Esophagus squamous epithelium (tissue), 5 donors: ENCODE data around the gene MAN2B1. TPM values are rescaled to one million over a fixed set of nuclear protein-coding genes. Genes with fewer than 3 reads are reported as not detected.

Source experiments
- DNase-seq: peaks from one replicate; lab custom pipeline; 2025; lab: John Stamatoyannopoulos, UW
- H3K27ac ChIP-seq, 4 donors: fragments of 200-600 bp; sonication (generic); one replicate each; pipeline ENCODE4 v1.5.1; 2016 to 2019; ENCODE audit warnings: mild to moderate bottlenecking in 1 of 4
- H3K27me3 ChIP-seq, 4 donors: fragments of 200-600 bp; sonication (generic); 1 replicate in 3 of 4; 2 replicates in 1 of 4; pipeline versions ENCODE4 v1.5.1 to v1.6.0; 2017 to 2021; ENCODE audit warnings: antibody characterized with exemption in 1 of 4
- H3K36me3 ChIP-seq, 3 donors: fragments of 200-600 bp; sonication (generic); one replicate each; pipeline ENCODE4 v1.5.1; 2016 to 2019
- H3K4me1 ChIP-seq, 3 donors: fragments of 200-600 bp; sonication (generic); one replicate each; pipeline ENCODE4 v1.5.1; 2017 to 2019
- H3K4me3 ChIP-seq, 4 donors: fragments of 200-600 bp; sonication (generic); 1 replicate in 3 of 4; 2 replicates in 1 of 4; pipeline ENCODE4 v1.5.1; 2016 to 2019; ENCODE audit warnings: mild to moderate bottlenecking in 2 of 4, moderate library complexity in 1 of 4
- H3K9me3 ChIP-seq, 3 donors: fragments of 200-600 bp; sonication (generic); one replicate each; pipeline ENCODE4 v1.5.1; 2016 to 2019
- CTCF ChIP-seq, 6 experiments: fragments of 450-650 bp in 4 of 6; fragments of 200-600 bp in 2 of 6; sonication (generic) in 2 of 6; IDR thresholded peaks; one replicate each; pipeline ENCODE4 v1.5.1; 2016 to 2019; ENCODE audit warnings: antibody characterized with exemption in 6 of 6, mild to moderate bottlenecking in 4 of 6, moderate library complexity in 4 of 6
- POLR2A ChIP-seq, 4 donors: fragments of 450-650 bp; IDR thresholded peaks; one replicate each; pipeline ENCODE4 v1.6.1; 2017; ENCODE audit warnings: antibody characterized with exemption in 4 of 4, mild to moderate bottlenecking in 4 of 4, moderate library complexity in 3 of 4
- WGBS, 2 donors: methylation state at CpG; one replicate each; pipeline ENCODE4 v1.1.5; 2018; 5-methylcytosine and 5-hydroxymethylcytosine counted together
- intact Hi-C: fragments of 100-400 bp; cut with DNase I; formaldehyde crosslinking; loops from one replicate; pipeline ENCODE4 v1.15.0; 2022
- total RNA-seq, 4 donors: library from RNA; depleted of rRNA; stranded (reverse); fragments of >200 nt; gene quantifications; one replicate each; pipeline ENCODE4 v1.1.0, GENCODE V29; 2016
- donor health status: DM: yes; HTN: yes; CAD: no.

MAN2B1 gene
- total RNA-seq, 4 donors from 2014 or later: 25.5 to 55.5 (median 39.4) TPM

GRCh38 chr19:12665671-12666264 lies 774 bp downstream of the MAN2B1 start:
- Histone ChIP-seq H3K27me3 (no peaks in the 10 kb centered on the region), H3K9me3 (no peaks in the 10 kb centered on the region), H3K4me3 (peak overlapping the region; percentile 70 to 93 (median 76)), H3K36me3 (peaks cover 0 to 55% (median 26%) of the 10 kb centered on the region in 3 donors), H3K4me1 (peaks cover 28 to 57% (median 35%) of the 10 kb centered on the region in 3 donors), H3K27ac (peak overlapping the region in 3 of 4 donors; percentile 80 to 86 (median 83))
- no peak for TF ChIP-seq CTCF (IDR thresholded peaks at IDR 0.05)
- no peak for TF ChIP-seq POLR2A (IDR thresholded peaks at IDR 0.05)
- DNase-seq: no peak
- intact Hi-C loops: no loop called here
- 18 to 22% methylated on average over 7 to 10 of the region's 12 CpGs for WGBS, 2 donors

- Histone ChIP-seq H3K27me3 (no peaks in the 10 kb centered on the region), H3K4me3 (peak overlapping the region in 2 of 4 donors; percentile 80 to 93), H3K36me3 (peaks cover 0 to 60% (median 26%) of the 10 kb centered on the region in 3 donors), H3K9me3 (no peaks in the 10 kb centered on the region), H3K27ac (peak overlapping the region in 2 of 4 donors; percentile 20 to 83), H3K4me1 (peaks cover 22 to 52% (median 30%) of the 10 kb centered on the region in 3 donors)
- peak; percentile 51 for DNase-seq
- TF ChIP-seq POLR2A (IDR thresholded peaks at IDR 0.05) (no peak), CTCF (IDR thresholded peaks at IDR 0.05) (no peak)
- intact Hi-C loops: no loop called here
- WGBS, 2 donors: 74 to 78% methylated on average over 9 to 10 of the region's 10 CpGs
These were observed 1.3 kb downstream of the MAN2B1 start for GRCh38 chr19:12665281-12665573.

GRCh38 chr19:12664406-12665280 lies 1.9 kb downstream of the MAN2B1 start:
- Histone ChIP-seq H3K4me1 (peaks cover 19 to 48% (median 28%) of the 10 kb centered on the region in 3 donors), H3K4me3 (no peak overlapping the region), H3K36me3 (peaks cover 0 to 66% (median 26%) of the 10 kb centered on the region in 3 donors), H3K27ac (no peak overlapping the region), H3K9me3 (no peaks in the 10 kb centered on the region), H3K27me3 (no peaks in the 10 kb centered on the region)
- TF ChIP-seq CTCF (IDR thresholded peaks at IDR 0.05) (no peak), POLR2A (IDR thresholded peaks at IDR 0.05) (no peak)
- intact Hi-C loops: no loop called here
- no peak for DNase-seq
- WGBS, 2 donors: 75 to 84% methylated on average over 13 to 19 of the region's 29 CpGs

- no peaks in the 10 kb centered on the region for H3K27me3 ChIP-seq
- no peak for TF ChIP-seq POLR2A (IDR thresholded peaks at IDR 0.05)
- TF ChIP-seq CTCF (IDR thresholded peaks at IDR 0.05): no peak
- H3K36me3 ChIP-seq: peaks cover 0 to 93% (median 30%) of the 10 kb centered on the region in 3 donors
- intact Hi-C loops: no loop called here
- DNase-seq: no peak
- peaks cover 0 to 19% (median 7%) of the 10 kb centered on the region in 3 donors for H3K4me1 ChIP-seq
- H3K4me3 ChIP-seq: no peak overlapping the region
- H3K27ac ChIP-seq: no peak overlapping the region
- WGBS, 2 donors: 92 to 93% methylated on average over 5 to 9 of the region's 12 CpGs
- H3K9me3 ChIP-seq: no peaks in the 10 kb centered on the region
These were observed 5.6 kb downstream of the MAN2B1 start for GRCh38 chr19:12660980-12661379.

GRCh38 chr19:12657966-12658365 lies 8.6 kb downstream of the MAN2B1 start:
- Histone ChIP-seq H3K27ac (no peak overlapping the region), H3K4me1 (no peaks in the 10 kb centered on the region), H3K36me3 (peaks cover 4 to 92% (median 23%) of the 10 kb centered on the region in 3 donors), H3K27me3 (no peaks in the 10 kb centered on the region), H3K4me3 (no peak overlapping the region), H3K9me3 (no peaks in the 10 kb centered on the region)
- TF ChIP-seq POLR2A (IDR thresholded peaks at IDR 0.05): no peak
- no peak for TF ChIP-seq CTCF (IDR thresholded peaks at IDR 0.05)
- intact Hi-C loops: no loop called here
- 94 to 98% methylated on average over 9 to 10 of the region's 22 CpGs for WGBS, 2 donors
- DNase-seq: no peak
